Neural cell (in vitro differentiated cells): Measurements from ENCODE around the gene DPH6.

Source experiments
- EZH2 ChIP-seq: fragments of 200-600, 300-800 bp; shearing (Covaris generic), sonication (generic); IDR thresholded peaks from 2 replicates; pipeline ENCODE4 v1.6.1; 2014; ENCODE audit warnings: antibody characterized with exemption, low read length, borderline replicate concordance, mild to moderate bottlenecking; ENCODE audit not compliant: insufficient read depth, poor library complexity, severe bottlenecking
- RAD21 ChIP-seq: fragments of 450-650 bp; conservative IDR thresholded peaks from 2 replicates; pipeline ENCODE4 v1.6.1; 2014; ENCODE audit warnings: antibody characterized with exemption, mild to moderate bottlenecking, moderate library complexity
- SMC3 ChIP-seq: fragments of 450-650 bp; conservative IDR thresholded peaks from 2 replicates; pipeline ENCODE4 v1.6.1; 2014; ENCODE audit warnings: antibody characterized with exemption, mild to moderate bottlenecking, moderate library complexity; ENCODE audit not compliant: poor library complexity
- TF ChIP-seq, protein P1 (sequence below): fragments of 450-650 bp; IDR thresholded peaks from 2 replicates; pipeline ENCODE4 v1.5.1; 2014; ENCODE audit warnings: antibody characterized with exemption, mild to moderate bottlenecking, moderate library complexity; ENCODE audit not compliant: poor library complexity, severe bottlenecking

DNA sequence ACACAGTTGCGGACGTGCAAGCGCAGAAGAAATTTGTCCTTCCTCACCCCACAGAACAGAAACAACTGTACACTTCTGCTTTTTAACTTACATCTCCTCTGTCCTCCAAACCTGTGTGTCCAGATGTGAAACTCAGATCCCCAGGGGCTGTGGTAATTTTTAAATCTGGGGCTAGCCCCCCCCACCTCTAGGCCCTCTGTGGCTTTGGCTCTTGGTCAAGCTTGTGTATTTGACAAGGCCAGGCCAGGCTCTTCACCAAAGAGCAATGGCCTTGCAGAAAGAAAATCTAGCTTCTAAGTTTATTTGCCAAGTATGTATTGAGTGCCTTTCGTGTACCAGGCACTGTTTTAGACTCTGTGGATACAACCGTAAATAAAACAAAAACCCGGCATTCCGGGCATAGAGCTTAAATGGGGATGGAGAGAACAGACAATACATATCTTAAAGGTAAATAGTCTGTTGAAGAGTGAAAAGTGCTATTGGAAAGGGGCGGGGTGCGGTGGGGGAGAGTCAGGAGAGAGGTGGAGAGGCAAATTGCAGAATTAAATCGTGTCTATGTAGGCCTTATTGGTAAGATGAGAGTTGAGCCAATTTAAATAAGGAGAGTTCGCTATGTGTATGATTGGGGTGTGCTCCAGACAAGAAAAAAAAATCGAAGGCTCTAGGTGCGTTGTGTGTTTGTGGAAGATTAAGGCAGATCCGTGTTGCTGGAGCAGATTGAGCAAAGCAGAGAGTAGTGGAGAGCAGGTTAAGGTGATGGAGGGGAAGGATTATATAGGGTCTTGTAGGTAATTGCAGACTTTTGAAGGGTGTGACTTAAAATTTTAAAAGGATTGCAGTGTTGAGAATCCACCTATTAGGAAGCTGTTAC is 781 bp upstream of the DPH6 start:
- TF ChIP-seq, protein P1, sequence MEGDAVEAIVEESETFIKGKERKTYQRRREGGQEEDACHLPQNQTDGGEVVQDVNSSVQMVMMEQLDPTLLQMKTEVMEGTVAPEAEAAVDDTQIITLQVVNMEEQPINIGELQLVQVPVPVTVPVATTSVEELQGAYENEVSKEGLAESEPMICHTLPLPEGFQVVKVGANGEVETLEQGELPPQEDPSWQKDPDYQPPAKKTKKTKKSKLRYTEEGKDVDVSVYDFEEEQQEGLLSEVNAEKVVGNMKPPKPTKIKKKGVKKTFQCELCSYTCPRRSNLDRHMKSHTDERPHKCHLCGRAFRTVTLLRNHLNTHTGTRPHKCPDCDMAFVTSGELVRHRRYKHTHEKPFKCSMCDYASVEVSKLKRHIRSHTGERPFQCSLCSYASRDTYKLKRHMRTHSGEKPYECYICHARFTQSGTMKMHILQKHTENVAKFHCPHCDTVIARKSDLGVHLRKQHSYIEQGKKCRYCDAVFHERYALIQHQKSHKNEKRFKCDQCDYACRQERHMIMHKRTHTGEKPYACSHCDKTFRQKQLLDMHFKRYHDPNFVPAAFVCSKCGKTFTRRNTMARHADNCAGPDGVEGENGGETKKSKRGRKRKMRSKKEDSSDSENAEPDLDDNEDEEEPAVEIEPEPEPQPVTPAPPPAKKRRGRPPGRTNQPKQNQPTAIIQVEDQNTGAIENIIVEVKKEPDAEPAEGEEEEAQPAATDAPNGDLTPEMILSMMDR = no peak
- TF ChIP-seq RAD21 (no peak), EZH2 (no peak), SMC3 (no peak)
